ENCODE measurements around the gene TRPV4.
"Not testable (repeated sequence)": the region's sequence is repeated elsewhere in the genome, so short reads cannot be mapped to it uniquely, and the experiment has no call there.

TRPV4 gene

DNA sequence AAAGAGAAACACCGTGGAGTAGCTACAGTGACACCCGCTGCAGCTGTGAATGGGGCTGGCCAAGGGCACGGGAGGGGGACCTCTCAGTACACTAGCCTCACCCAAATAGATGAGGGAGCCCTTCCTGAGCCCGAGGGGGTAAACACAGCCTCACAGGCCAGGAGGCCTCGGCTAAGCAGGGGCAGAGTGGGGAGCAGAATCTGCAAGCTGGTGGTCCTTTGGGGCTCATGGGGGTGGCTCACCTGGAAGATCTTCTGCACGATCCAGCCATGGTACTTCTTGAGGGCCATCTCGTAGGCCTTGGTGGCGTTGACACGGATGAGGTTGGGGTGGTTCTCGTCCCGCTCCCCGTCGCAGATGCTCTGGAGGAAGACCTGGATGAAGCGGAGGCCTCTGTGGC is 22.2 kb upstream of the TRPV4 start:
- Histone ChIP-seq H3K4me1 (ENCODE audit: control insufficient read depth in 1 of 2, insufficient read depth in 1 of 2, low read depth in 1 of 2, low read length in 1 of 2) (peaks cover 0 to 4% of the 10 kb centered on the region in 2 experiments), H3K9me3 (no peaks in the 10 kb centered on the region), H3K27ac (no peak overlapping the region), H3K27me3 (no peaks in the 10 kb centered on the region), H3K36me3 (peaks cover 60% of the 10 kb centered on the region), H3K4me3 (ENCODE audit: low read depth in 1 of 2, low read length in 1 of 2) (no peak overlapping the region)
- TF ChIP-seq, protein P1, sequence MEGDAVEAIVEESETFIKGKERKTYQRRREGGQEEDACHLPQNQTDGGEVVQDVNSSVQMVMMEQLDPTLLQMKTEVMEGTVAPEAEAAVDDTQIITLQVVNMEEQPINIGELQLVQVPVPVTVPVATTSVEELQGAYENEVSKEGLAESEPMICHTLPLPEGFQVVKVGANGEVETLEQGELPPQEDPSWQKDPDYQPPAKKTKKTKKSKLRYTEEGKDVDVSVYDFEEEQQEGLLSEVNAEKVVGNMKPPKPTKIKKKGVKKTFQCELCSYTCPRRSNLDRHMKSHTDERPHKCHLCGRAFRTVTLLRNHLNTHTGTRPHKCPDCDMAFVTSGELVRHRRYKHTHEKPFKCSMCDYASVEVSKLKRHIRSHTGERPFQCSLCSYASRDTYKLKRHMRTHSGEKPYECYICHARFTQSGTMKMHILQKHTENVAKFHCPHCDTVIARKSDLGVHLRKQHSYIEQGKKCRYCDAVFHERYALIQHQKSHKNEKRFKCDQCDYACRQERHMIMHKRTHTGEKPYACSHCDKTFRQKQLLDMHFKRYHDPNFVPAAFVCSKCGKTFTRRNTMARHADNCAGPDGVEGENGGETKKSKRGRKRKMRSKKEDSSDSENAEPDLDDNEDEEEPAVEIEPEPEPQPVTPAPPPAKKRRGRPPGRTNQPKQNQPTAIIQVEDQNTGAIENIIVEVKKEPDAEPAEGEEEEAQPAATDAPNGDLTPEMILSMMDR (IDR thresholded peaks at IDR 0.05), result no peak

DNA sequence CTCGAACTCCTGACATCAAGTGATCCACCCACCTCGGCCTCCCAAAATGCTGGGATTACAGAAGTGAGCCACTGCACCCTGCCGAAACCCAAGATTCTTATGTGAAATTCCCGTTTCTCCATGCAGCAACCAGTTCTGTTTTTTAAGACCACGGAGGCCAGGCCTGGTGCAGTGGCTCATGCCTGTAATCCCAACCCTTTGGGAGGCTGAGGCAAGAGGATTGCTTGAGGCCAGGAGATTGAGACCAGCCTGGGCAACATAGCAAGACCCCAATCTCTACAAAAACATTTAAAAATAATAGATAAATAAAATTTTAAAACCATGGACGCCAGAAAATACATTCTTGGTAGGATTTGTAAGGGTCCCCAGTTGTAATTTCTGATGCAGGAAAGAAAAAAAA is 17.3 kb upstream of the TRPV4 start:
- H3K27me3 ChIP-seq; H3K4me3 ChIP-seq (ENCODE audit: low read depth in 1 of 2, low read length in 1 of 2); H3K27ac ChIP-seq; H3K9me3 ChIP-seq: not testable (repeated sequence)
- Histone ChIP-seq H3K4me1 (ENCODE audit: control insufficient read depth in 1 of 2, insufficient read depth in 1 of 2, low read depth in 1 of 2, low read length in 1 of 2) (peaks cover 28 to 34% of the 10 kb centered on the region in 2 experiments), H3K36me3 (peaks cover 25% of the 10 kb centered on the region)

DNA sequence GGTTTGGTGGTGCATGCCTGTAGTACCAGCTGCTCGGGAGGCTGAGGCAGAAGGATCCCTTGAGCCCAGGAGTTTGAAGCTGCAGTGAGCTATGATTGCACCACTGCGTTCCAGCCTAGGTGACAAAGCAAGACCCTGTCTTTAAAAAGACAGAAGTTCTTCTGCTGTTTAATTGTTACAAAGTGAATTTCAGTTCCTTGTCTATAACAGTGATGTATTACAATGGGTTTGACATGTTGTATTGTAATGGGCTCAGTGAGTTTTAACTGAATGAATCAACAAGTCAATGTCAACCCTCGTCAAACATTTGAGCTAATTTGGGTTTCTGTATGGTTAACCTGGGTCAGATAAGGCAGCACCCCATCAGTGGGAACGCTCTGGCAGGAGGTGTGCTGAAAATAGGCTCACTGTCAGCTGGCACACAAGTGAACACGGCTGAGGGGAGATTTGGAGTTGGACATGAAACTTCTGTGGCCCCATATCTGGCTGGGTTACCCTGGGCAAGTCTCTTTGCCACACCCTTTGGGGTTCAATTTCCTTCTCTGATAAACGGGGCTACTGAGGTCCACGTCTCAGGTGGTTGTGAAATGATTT is 14.0 kb upstream of the TRPV4 start:
- TF ChIP-seq, protein P1 (IDR thresholded peaks at IDR 0.05), result no peak
- no peaks in the 10 kb centered on the region for H3K9me3 ChIP-seq
- H3K4me1 ChIP-seq (ENCODE audit: control insufficient read depth in 1 of 2, insufficient read depth in 1 of 2, low read depth in 1 of 2, low read length in 1 of 2), result peaks cover 32 to 41% of the 10 kb centered on the region in 2 experiments
- peak overlapping the region; percentile 81 for H3K27ac ChIP-seq
- no peak overlapping the region for H3K4me3 ChIP-seq (ENCODE audit: low read depth in 1 of 2, low read length in 1 of 2)
- H3K27me3 ChIP-seq, result no peaks in the 10 kb centered on the region
- H3K36me3 ChIP-seq, result peaks cover 5% of the 10 kb centered on the region

DNA sequence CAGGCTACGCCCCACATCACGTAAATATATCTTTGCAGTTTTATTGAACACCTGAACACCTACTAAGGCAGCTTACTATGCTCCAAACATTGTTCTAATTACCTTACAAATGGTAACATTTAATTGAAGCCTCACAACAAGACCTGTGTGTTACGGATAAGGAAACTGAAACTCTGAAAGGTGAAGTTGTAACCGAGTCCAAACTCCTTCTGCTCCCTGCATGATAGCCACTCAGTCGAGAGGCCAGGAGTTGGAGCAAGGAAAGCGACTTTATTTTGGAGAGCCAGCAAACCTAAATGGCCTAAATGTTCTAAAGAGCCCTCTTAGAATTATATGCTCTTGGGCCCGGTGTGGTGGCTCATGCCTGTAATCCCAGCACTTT is 12.6 kb upstream of the TRPV4 start:
- Histone ChIP-seq H3K9me3 (no peaks in the 10 kb centered on the region), H3K27me3 (no peaks in the 10 kb centered on the region), H3K27ac (peak overlapping the region; percentile 81), H3K4me1 (ENCODE audit: control insufficient read depth in 1 of 2, insufficient read depth in 1 of 2, low read depth in 1 of 2, low read length in 1 of 2) (peaks cover 39 to 48% of the 10 kb centered on the region in 2 experiments), H3K36me3 (no peaks in the 10 kb centered on the region), H3K4me3 (ENCODE audit: low read depth in 1 of 2, low read length in 1 of 2) (peak overlapping the region; percentile 12 to 53)
- TF ChIP-seq, protein P1 (IDR thresholded peaks at IDR 0.05), result no peak

DNA sequence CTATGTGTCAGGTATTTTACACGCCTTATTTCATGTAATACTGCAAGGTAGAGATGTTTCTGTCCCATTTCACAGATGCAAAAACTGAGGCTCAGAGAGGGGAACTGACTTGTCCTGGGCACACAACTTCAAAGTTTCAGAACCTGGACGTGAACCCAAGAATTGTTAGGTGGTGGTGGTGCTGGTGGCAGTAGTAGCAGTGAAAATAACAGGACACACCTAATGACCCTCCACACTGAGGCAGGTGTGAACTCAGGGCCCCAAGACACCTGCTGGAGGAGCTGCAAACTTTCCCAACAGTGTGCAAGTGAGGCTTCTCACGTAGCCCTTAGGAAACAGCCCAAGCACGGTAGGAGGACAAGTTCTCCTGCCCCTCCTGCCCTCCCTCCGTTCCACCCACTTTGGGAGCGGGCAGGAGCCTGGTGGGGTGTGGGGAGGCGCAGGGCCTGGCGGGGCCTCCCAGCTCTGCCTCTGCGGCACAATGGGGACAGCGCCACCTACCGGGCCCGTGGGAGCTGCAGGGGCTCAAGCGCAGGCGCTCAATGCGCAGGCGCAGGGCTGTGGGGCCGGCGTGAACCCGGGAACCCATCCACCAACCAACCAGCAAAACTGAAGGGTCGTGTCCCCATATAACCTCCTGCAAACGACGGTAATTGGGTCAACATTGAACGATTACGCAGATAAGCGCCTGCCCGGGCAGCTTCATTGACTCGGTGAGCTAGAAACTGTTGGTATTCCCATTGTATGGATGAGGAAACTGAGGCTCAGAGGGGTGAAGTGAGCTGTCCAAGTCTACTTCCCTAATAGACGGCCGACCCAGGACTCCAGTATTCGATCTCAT is 12.0 kb upstream of the TRPV4 start:
- TF ChIP-seq, protein P1 (IDR thresholded peaks at IDR 0.05), result peak; percentile 100
- Histone ChIP-seq H3K4me3 (ENCODE audit: low read depth in 1 of 2, low read length in 1 of 2) (peak overlapping the region; percentile 12 to 53), H3K27ac (peak overlapping the region; percentile 81), H3K4me1 (ENCODE audit: control insufficient read depth in 1 of 2, insufficient read depth in 1 of 2, low read depth in 1 of 2, low read length in 1 of 2) (peaks cover 44 to 50% of the 10 kb centered on the region in 2 experiments), H3K9me3 (no peaks in the 10 kb centered on the region), H3K36me3 (no peaks in the 10 kb centered on the region), H3K27me3 (no peaks in the 10 kb centered on the region)

GRCh38 chr12:109844091-109844490 is 10.9 kb upstream of the TRPV4 start:
- no peaks in the 10 kb centered on the region for H3K27me3 ChIP-seq
- peaks cover 41 to 44% of the 10 kb centered on the region in 2 experiments for H3K4me1 ChIP-seq (ENCODE audit: control insufficient read depth in 1 of 2, insufficient read depth in 1 of 2, low read depth in 1 of 2, low read length in 1 of 2)
- no peaks in the 10 kb centered on the region for H3K9me3 ChIP-seq
- no peak overlapping the region for H3K27ac ChIP-seq
- H3K4me3 ChIP-seq (ENCODE audit: low read depth in 1 of 2, low read length in 1 of 2), result no peak overlapping the region
- H3K36me3 ChIP-seq, result no peaks in the 10 kb centered on the region
- TF ChIP-seq, protein P1 (IDR thresholded peaks at IDR 0.05), result no peak

All from neutrophil (primary cell).